Measurements from ENCODE around the gene RABGAP1.

Gene RABGAP1

GRCh38 chr9:123003466-123003865, 62.6 kb downstream of the RABGAP1 start:
- H3K4me3 ChIP-seq (ENCODE audit: low read length): no peak overlapping the region
- no peak for TF ChIP-seq CTCF (IDR thresholded peaks at IDR 0.05; ENCODE audit: insufficient read depth, low read depth, low read length, missing control alignments)
- DNase-seq (ENCODE audit: low read depth): no peak

- DNase-seq (ENCODE audit: low read depth): no peak
- no peak for TF ChIP-seq CTCF (IDR thresholded peaks at IDR 0.05; ENCODE audit: insufficient read depth, low read depth, low read length, missing control alignments)
Observed at GRCh38 chr9:123005964-123006363, 65.1 kb downstream of the RABGAP1 start.

GRCh38 chr9:123007269-123007668, 66.4 kb downstream of the RABGAP1 start:
- TF ChIP-seq CTCF (IDR thresholded peaks at IDR 0.05; ENCODE audit: insufficient read depth, low read depth, low read length, missing control alignments): no peak
- H3K4me3 ChIP-seq (ENCODE audit: low read length): no peak overlapping the region
- no peak for DNase-seq (ENCODE audit: low read depth)

More at GRCh38 chr9:123005964-123006363, 65.1 kb downstream of the RABGAP1 start:
- H3K4me3 ChIP-seq (ENCODE audit: low read length): no peak overlapping the region

- TF ChIP-seq CTCF (IDR thresholded peaks at IDR 0.05; ENCODE audit: insufficient read depth, low read depth, low read length, missing control alignments): no peak
Observed at GRCh38 chr9:123008909-123009308, 68.1 kb downstream of the RABGAP1 start.

GRCh38 chr9:123011380-123011779, 70.6 kb downstream of the RABGAP1 start:
- TF ChIP-seq CTCF (IDR thresholded peaks at IDR 0.05; ENCODE audit: insufficient read depth, low read depth, low read length, missing control alignments): no peak
- no peak for DNase-seq (ENCODE audit: low read depth)
- H3K4me3 ChIP-seq (ENCODE audit: low read length): no peak overlapping the region

More at GRCh38 chr9:123008909-123009308, 68.1 kb downstream of the RABGAP1 start:
- no peak overlapping the region for H3K4me3 ChIP-seq (ENCODE audit: low read length)
- no peak for DNase-seq (ENCODE audit: low read depth)

- H3K4me3 ChIP-seq (ENCODE audit: low read length): no peak overlapping the region
- no peak for DNase-seq (ENCODE audit: low read depth)
- no peak for TF ChIP-seq CTCF (IDR thresholded peaks at IDR 0.05; ENCODE audit: insufficient read depth, low read depth, low read length, missing control alignments)
Observed at GRCh38 chr9:123011878-123012528, 71.2 kb downstream of the RABGAP1 start.

GRCh38 chr9:123016631-123017030, 75.8 kb downstream of the RABGAP1 start:
- TF ChIP-seq CTCF (IDR thresholded peaks at IDR 0.05; ENCODE audit: insufficient read depth, low read depth, low read length, missing control alignments): no peak
- no peak for DNase-seq (ENCODE audit: low read depth)
- no peak overlapping the region for H3K4me3 ChIP-seq (ENCODE audit: low read length)

Measured in epithelial cell of esophagus (primary cell).